ENCODE data around the gene CLEC12A. TPM values are rescaled to one million over a fixed set of nuclear protein-coding genes. Genes with fewer than 3 reads are reported as not detected.

Gene CLEC12A
- total RNA-seq, 4 donors from 2014 or later = 0.64 to 1.5 TPM; not detected in 2

DNA sequence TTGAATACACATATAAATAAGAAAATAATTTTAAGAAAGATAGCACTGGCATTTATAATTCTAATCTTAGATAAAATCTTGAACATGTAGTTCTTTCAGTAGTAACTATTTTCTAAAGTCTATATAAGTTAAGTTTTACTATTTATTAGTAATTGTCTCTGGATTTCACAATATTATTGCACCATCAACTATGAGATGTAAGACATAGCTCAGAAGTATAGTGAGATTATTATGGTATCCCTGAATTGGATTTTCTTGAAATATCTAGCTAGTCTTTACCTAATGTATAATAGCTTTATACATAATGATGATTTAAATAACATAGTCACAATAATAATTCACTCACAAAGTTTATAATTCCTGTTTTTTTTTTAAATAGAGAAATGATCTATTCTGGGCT is 6.7 kb downstream of the CLEC12A start:
- no peak for DNase-seq

DNA sequence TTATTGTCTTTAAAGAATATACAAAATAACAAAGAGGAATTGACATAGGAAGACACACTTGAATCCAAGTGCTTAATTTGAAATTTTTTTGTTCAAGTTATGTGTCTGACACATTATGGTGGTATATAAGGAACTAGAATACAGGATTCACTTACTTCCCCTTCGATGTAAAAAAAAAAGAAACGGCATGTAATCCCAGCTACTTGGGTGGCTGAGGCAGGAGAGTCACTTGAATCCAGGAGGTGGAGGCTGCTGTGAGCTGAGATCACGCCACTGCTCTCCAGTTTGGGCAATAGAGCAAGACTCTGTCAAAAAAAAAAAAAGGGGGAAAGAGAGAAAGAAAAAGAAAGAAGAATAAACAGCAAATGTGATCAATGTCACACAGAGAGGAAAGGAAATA is 8.9 kb downstream of the CLEC12A start:
- Histone ChIP-seq H3K4me3 (no peak overlapping the region), H3K9me3 (no peaks in the 10 kb centered on the region), H3K27ac (no peak overlapping the region), H3K27me3 (no peaks in the 10 kb centered on the region), H3K4me1 (no peaks in the 10 kb centered on the region), H3K36me3 (no peaks in the 10 kb centered on the region)
- no peak for DNase-seq
- intact Hi-C loops (cut with DNase I) = no loop called here
- 69 to 83% methylated on average over 3 of the region's 3 CpGs for WGBS, 2 donors
- TF ChIP-seq, protein P1, sequence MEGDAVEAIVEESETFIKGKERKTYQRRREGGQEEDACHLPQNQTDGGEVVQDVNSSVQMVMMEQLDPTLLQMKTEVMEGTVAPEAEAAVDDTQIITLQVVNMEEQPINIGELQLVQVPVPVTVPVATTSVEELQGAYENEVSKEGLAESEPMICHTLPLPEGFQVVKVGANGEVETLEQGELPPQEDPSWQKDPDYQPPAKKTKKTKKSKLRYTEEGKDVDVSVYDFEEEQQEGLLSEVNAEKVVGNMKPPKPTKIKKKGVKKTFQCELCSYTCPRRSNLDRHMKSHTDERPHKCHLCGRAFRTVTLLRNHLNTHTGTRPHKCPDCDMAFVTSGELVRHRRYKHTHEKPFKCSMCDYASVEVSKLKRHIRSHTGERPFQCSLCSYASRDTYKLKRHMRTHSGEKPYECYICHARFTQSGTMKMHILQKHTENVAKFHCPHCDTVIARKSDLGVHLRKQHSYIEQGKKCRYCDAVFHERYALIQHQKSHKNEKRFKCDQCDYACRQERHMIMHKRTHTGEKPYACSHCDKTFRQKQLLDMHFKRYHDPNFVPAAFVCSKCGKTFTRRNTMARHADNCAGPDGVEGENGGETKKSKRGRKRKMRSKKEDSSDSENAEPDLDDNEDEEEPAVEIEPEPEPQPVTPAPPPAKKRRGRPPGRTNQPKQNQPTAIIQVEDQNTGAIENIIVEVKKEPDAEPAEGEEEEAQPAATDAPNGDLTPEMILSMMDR (IDR thresholded peaks at IDR 0.05) = no peak
- TF ChIP-seq POLR2A (IDR thresholded peaks at IDR 0.05) = no peak

More for the DNA sequence above, 6.7 kb downstream of the CLEC12A start:
- Histone ChIP-seq H3K4me1 (no peaks in the 10 kb centered on the region), H3K36me3 (no peaks in the 10 kb centered on the region), H3K4me3 (no peak overlapping the region), H3K9me3 (no peaks in the 10 kb centered on the region), H3K27ac (no peak overlapping the region), H3K27me3 (no peaks in the 10 kb centered on the region)
- intact Hi-C loops (cut with DNase I) = no loop called here
- TF ChIP-seq, protein P1 (IDR thresholded peaks at IDR 0.05) = no peak
- no peak for TF ChIP-seq POLR2A (IDR thresholded peaks at IDR 0.05)

DNA sequence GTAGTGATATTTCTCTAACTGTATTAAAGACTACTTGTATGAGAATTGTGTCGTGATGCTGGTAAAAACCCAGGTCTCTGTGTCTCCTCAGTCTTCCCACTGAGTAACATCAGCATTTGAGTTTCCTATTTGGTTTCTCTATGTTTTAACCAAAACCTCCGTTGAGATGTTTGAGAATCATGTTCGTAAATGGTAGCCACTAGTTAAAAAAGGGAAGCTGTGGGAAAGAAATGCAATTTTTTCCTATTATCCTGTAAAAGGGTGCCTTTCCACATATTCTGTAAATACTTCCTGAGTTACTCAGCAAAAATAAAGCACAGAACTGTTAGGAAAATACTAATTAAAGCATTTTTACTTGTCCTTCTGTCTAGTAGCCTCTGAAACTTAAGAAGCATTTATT is 20.7 kb downstream of the CLEC12A start:
- H3K36me3 ChIP-seq = no peaks in the 10 kb centered on the region
- H3K27me3 ChIP-seq = peaks cover 0 to 13% (median 0%) of the 10 kb centered on the region in 4 donors
- no peaks in the 10 kb centered on the region for H3K9me3 ChIP-seq
- intact Hi-C loops (cut with DNase I) = no loop called here
- no peak for DNase-seq
- no peaks in the 10 kb centered on the region for H3K4me1 ChIP-seq
- TF ChIP-seq POLR2A (IDR thresholded peaks at IDR 0.05) = no peak
- no peak overlapping the region for H3K4me3 ChIP-seq
- WGBS, 2 donors = 62 to 63% methylated on average over 3 of the region's 3 CpGs
- no peak overlapping the region for H3K27ac ChIP-seq

DNA sequence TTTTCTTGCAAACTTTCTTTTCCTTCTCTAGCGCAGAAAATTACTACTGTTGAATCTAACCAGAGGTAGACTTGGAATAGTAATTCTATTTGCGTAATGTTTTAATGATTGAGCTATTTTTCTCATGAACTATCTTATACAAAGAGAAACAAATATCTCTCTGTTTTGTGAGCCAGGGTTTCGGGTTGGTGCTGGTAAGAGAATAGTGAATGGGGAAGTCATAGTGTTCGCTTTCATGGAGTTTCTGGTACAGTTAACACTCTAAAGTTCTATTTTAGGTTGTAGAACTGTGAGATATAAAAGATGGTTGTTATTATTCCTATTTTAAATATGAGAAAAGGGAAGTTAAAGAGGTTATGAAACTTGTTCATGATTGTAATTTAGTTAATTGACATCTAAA is 21.1 kb downstream of the CLEC12A start:
- no peaks in the 10 kb centered on the region for H3K4me1 ChIP-seq
- no peak overlapping the region for H3K4me3 ChIP-seq
- H3K27me3 ChIP-seq = peaks cover 0 to 13% (median 0%) of the 10 kb centered on the region in 4 donors
- 72 to 92% methylated on average over 4 of the region's 4 CpGs for WGBS, 2 donors
- no peaks in the 10 kb centered on the region for H3K36me3 ChIP-seq
- H3K27ac ChIP-seq = no peak overlapping the region
- no peak for DNase-seq
- H3K9me3 ChIP-seq = no peaks in the 10 kb centered on the region
- intact Hi-C loops (cut with DNase I) = no loop called here
- TF ChIP-seq, protein P1 (IDR thresholded peaks at IDR 0.05) = no peak
- no peak for TF ChIP-seq POLR2A (IDR thresholded peaks at IDR 0.05)

DNA sequence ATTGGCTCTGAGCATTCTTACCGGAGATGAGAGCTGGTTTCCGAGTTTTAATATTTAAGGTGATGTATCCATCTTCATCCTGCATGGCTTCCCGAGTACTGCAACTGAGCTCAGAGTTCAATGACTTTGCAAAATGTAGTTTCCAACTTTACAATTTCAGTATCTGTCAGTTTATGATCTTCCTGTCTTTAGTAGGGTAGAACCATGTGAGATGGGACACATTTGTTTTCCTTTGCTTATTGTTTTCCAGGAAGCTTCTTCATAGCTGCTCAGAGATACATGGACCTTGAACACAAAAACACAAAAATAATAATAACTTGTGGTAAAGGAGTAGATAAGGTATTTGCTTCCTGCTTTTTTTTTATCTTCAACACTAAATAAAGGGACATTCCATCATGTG is 27.8 kb downstream of the CLEC12A start, which contains the start of gene CLEC1B:
Gene CLEC1B (minus strand): TSS at position 106 of the 400 bp plus-strand sequence. CDS start 21 bp downstream, at position 85.
- H3K27me3 ChIP-seq = peaks cover 0 to 14% (median 0%) of the 10 kb centered on the region in 4 donors
- no peaks in the 10 kb centered on the region for H3K9me3 ChIP-seq
- no peak within 1 kb of the TSS for H3K4me3 ChIP-seq
- TF ChIP-seq POLR2A (IDR thresholded peaks at IDR 0.05) = no peak
- TF ChIP-seq, protein P1 (IDR thresholded peaks at IDR 0.05) = no peak
- no peaks in the 10 kb centered on the region for H3K4me1 ChIP-seq
- H3K36me3 ChIP-seq = no peaks in the 10 kb centered on the region
- WGBS, 2 donors = 76 to 90% methylated on average over 3 of the region's 3 CpGs
- intact Hi-C loops (cut with DNase I) = no loop called here
- DNase-seq = no peak
- no peak within 1 kb of the TSS for H3K27ac ChIP-seq
